SK-N-SH (cell line): Measurements from ENCODE around the gene TBXAS1. TPM values are rescaled to one million over a fixed set of nuclear protein-coding genes. Genes with fewer than 3 reads are reported as not detected.

Experiments
- CTCF ChIA-PET: fragments of 300-600, 350-600 bp; formaldehyde crosslinking; extraction: SDS; loops from one replicate; lab custom pipeline; 2021; lab: Yijun Ruan, JAX
- POLR2A ChIA-PET: fragments of 350-600 bp; sonication (Branson Sonifier 250); formaldehyde crosslinking; extraction: SDS; loops from one replicate; lab custom pipeline; 2020; ENCODE audit warnings: antibody characterized with exemption, inconsistent platforms; lab: Yijun Ruan, JAX
- DNase-seq: peaks from one replicate; pipeline ENCODE4 v3.0.0; 2012
- H2AFZ ChIP-seq: fragments of 200-600 bp; sonication (generic); 2 replicates; pipeline ENCODE4 v1.8.1; 2016; ENCODE audit warnings: antibody characterized with exemption, mild to moderate bottlenecking, low read depth
- H3F3A ChIP-seq: fragments of 200-600 bp; sonication (generic); replicated peaks from 2 replicates; pipeline ENCODE3; 2016; ENCODE audit warnings: antibody characterized with exemption, mild to moderate bottlenecking; ENCODE audit not compliant: insufficient read depth
- H3K27ac ChIP-seq, 2 experiments: fragments of 200-500 bp in 1 of 2; fragments of 200-600 bp in 1 of 2; sonication (Bioruptor generic) in 1 of 2; sonication (generic), shearing (Covaris generic) in 1 of 2; 2 replicates each; pipeline versions ENCODE4 v1.5.1 to v1.6.1; 2014 to 2016; ENCODE audit warnings: low read depth in 2 of 2, inconsistent platforms in 1 of 2, low read length in 1 of 2, mild to moderate bottlenecking in 1 of 2, mixed read lengths in 1 of 2
- H3K27me3 ChIP-seq: fragments of 200-600 bp; sonication (generic), shearing (Covaris generic); 2 replicates; pipeline ENCODE4 v1.6.1; 2016; ENCODE audit warnings: mixed run types; ENCODE audit not compliant: insufficient read depth
- H3K36me3 ChIP-seq, 2 experiments: fragments of 200-500 bp in 1 of 2; fragments of 200-600 bp in 1 of 2; sonication (Bioruptor generic) in 1 of 2; sonication (generic) in 1 of 2; replicated peaks in 1 of 2; 2 replicates each; pipeline versions ENCODE3 to v1.5.1; 2014 to 2016; ENCODE audit warnings: low read length in 1 of 2, mild to moderate bottlenecking in 1 of 2; ENCODE audit not compliant: insufficient read depth in 2 of 2, control insufficient read depth in 1 of 2
- H3K4me1 ChIP-seq, 2 experiments: fragments of 200-500 bp in 1 of 2; fragments of 200-600 bp in 1 of 2; sonication (Bioruptor generic) in 1 of 2; sonication (generic), shearing (Covaris generic) in 1 of 2; 2 replicates each; pipeline versions ENCODE4 v1.5.1 to v1.6.1; 2014 to 2016; ENCODE audit warnings: low read depth in 1 of 2, low read length in 1 of 2, mixed run types in 1 of 2; ENCODE audit not compliant: insufficient read depth in 2 of 2, control insufficient read depth in 1 of 2
- H3K4me2 ChIP-seq: fragments of 200-600 bp; sonication (generic), shearing (Covaris generic); 2 replicates; pipeline ENCODE4 v1.6.1; 2017; ENCODE audit warnings: mixed run types
- H3K4me3 ChIP-seq, 2 experiments: fragments of 200-500 bp in 1 of 2; fragments of 200-600 bp in 1 of 2; sonication (Bioruptor generic) in 1 of 2; sonication (generic), shearing (Covaris generic) in 1 of 2; 2 replicates each; pipeline versions ENCODE4 v1.5.1 to v1.8.1; 2014 to 2016; ENCODE audit warnings: low read depth in 2 of 2, inconsistent platforms in 1 of 2, low read length in 1 of 2, mild to moderate bottlenecking in 1 of 2, mixed read lengths in 1 of 2, moderate library complexity in 1 of 2
- H3K79me2 ChIP-seq: fragments of 200-600 bp; sonication (generic); 2 replicates; pipeline ENCODE4 v1.8.1; 2017; ENCODE audit warnings: mild to moderate bottlenecking; ENCODE audit not compliant: insufficient read depth
- H3K9ac ChIP-seq: fragments of 200-600 bp; sonication (generic); 2 replicates; pipeline ENCODE4 v1.6.1; 2017; ENCODE audit warnings: mixed run types
- H3K9me2 ChIP-seq: fragments of 200-600 bp; sonication (generic); 2 replicates; pipeline ENCODE4 v1.6.1; 2017; ENCODE audit warnings: mixed run types
- H3K9me3 ChIP-seq: fragments of 200-600 bp; sonication (generic); 2 replicates; pipeline ENCODE4 v1.6.1; 2017; ENCODE audit warnings: mixed run types, mild to moderate bottlenecking, moderate library complexity
- H4K20me1 ChIP-seq: fragments of 200-600 bp; sonication (generic); 2 replicates; pipeline ENCODE4 v1.6.1; 2017; ENCODE audit warnings: mild to moderate bottlenecking, mixed run types; ENCODE audit not compliant: insufficient read depth
- CHD2 ChIP-seq: fragments of 150-350 bp; IDR thresholded peaks from 2 replicates; pipeline ENCODE4 v1.6.1; 2018; ENCODE audit warnings: low read length; ENCODE audit not compliant: partially characterized antibody
- FOSL2 ChIP-seq: IDR thresholded peaks from 2 replicates; pipeline ENCODE4 v1.4.0; 2012; ENCODE audit warnings: low read depth, mild to moderate bottlenecking, moderate library complexity, borderline replicate concordance
- FOXJ3 ChIP-seq: sonication (generic); formaldehyde crosslinking; IDR thresholded peaks from 2 replicates; pipeline ENCODE4 v1.5.1; 2020; ENCODE audit warnings: mild to moderate bottlenecking, missing genetic modification reagents
- IRF3 ChIP-seq: fragments of 150-350 bp; IDR thresholded peaks from 2 replicates; pipeline ENCODE4 v1.6.1; 2016; ENCODE audit warnings: mild to moderate bottlenecking, low read depth, low read length
- MAX ChIP-seq: IDR thresholded peaks from 2 replicates; pipeline ENCODE4 v1.4.0; 2012; ENCODE audit warnings: low read depth
- MEF2A ChIP-seq: IDR thresholded peaks from 2 replicates; pipeline ENCODE4 v1.4.0; 2012; ENCODE audit warnings: low read depth, borderline replicate concordance
- MXI1 ChIP-seq: IDR thresholded peaks from 2 replicates; pipeline ENCODE4 v1.6.1; 2012; ENCODE audit warnings: mild to moderate bottlenecking, low read depth, low read length, improper control_type of control experiment
- NFIC ChIP-seq: IDR thresholded peaks from 2 replicates; pipeline ENCODE4 v1.4.0; 2012; ENCODE audit warnings: borderline replicate concordance
- PBX3 ChIP-seq: IDR thresholded peaks from 2 replicates; pipeline ENCODE4; 2012
- POLR2AphosphoS5 ChIP-seq: IDR thresholded peaks from 2 replicates; pipeline ENCODE4 v1.6.1; 2012; ENCODE audit warnings: low read depth, low read length
- REST ChIP-seq: IDR thresholded peaks from 2 replicates; pipeline ENCODE4 v1.6.1; 2012; ENCODE audit warnings: mild to moderate bottlenecking, low read depth, low read length, moderate library complexity
- RXRA ChIP-seq: IDR thresholded peaks from 2 replicates; pipeline ENCODE4 v1.4.0; 2012; ENCODE audit warnings: low read depth, mild to moderate bottlenecking, borderline replicate concordance
- SIN3A ChIP-seq: IDR thresholded peaks from 2 replicates; pipeline ENCODE4 v1.6.1; 2012; ENCODE audit warnings: low read depth, mild to moderate bottlenecking, low read length, moderate library complexity, borderline replicate concordance
- SMC3 ChIP-seq: IDR thresholded peaks from 2 replicates; pipeline ENCODE4 v1.6.1; 2012; ENCODE audit warnings: low read depth, low read length, improper control_type of control experiment
- TAF1 ChIP-seq: IDR thresholded peaks from 2 replicates; pipeline ENCODE4 v1.6.1; 2012; ENCODE audit warnings: low read depth, mild to moderate bottlenecking, low read length, moderate library complexity, borderline replicate concordance
- TCF12 ChIP-seq: IDR thresholded peaks from 2 replicates; pipeline ENCODE4 v1.4.0; 2012
- TEAD4 ChIP-seq: IDR thresholded peaks from 2 replicates; pipeline ENCODE4 v1.4.0; 2012; ENCODE audit warnings: mild to moderate bottlenecking, borderline replicate concordance; ENCODE audit not compliant: insufficient read depth
- USF1 ChIP-seq: IDR thresholded peaks from 2 replicates; pipeline ENCODE4 v1.4.0; 2012; ENCODE audit warnings: low read depth, borderline replicate concordance
- WGBS: methylation state at CpG from one replicate; pipeline ENCODE4 v1.1.6; 2017; ENCODE audit warnings: low lambda C conversion rate; 5-methylcytosine and 5-hydroxymethylcytosine counted together
- polyA plus RNA-seq, 3 experiments: library from polyadenylated mRNA; depleted of rRNA; stranded (reverse); fragments of >200 nt; gene quantifications; 2 replicates each; pipeline ENCODE4 v1.2.3, GENCODE V29; 2012

TBXAS1 gene
- polyA plus RNA-seq, 1 of the 3 experiments (the other 2 are of a cell fraction): 4.4 TPM

- H3K4me1 ChIP-seq: no peaks in the 10 kb centered on the region
- H3K9me3 ChIP-seq: no peaks in the 10 kb centered on the region
- no peak overlapping the region for H3K27ac ChIP-seq
- no peaks in the 10 kb centered on the region for H3K79me2 ChIP-seq
- H3K36me3 ChIP-seq: no peaks in the 10 kb centered on the region
- 59% methylated on average over 3 of the region's 3 CpGs for WGBS
- TF ChIP-seq MXI1 (no peak), REST (no peak), FOXJ3 (CRISPR knock-in tag) (no peak), TEAD4 (no peak), IRF3 (no peak), RXRA (no peak), TAF1 (no peak), MAX (no peak), POLR2AphosphoS5 (no peak), NFIC (no peak), TCF12 (no peak), FOSL2 (no peak), MEF2A (no peak), SIN3A (no peak), CHD2 (no peak), PBX3 (no peak), USF1 (no peak), SMC3 (no peak)
- TF ChIP-seq, all 33 proteins: peak for 0
- Histone ChIP-seq H3K4me2 (no peak overlapping the region), H3K4me3 (no peak overlapping the region), H3K9ac (no peak overlapping the region), H4K20me1 (no peaks in the 10 kb centered on the region), H2AFZ (no peak overlapping the region), H3K27me3 (peaks cover 8% of the 10 kb centered on the region; the same call in 1 of the 2 replicates), H3K9me2 (no peaks in the 10 kb centered on the region), H3F3A (no peaks in the 10 kb centered on the region)
- ChIA-PET CTCF (no interaction called here), POLR2A (no interaction called here)
- DNase-seq: no peak
These were observed 67.2 kb downstream of the TBXAS1 start for GRCh38 chr7:139896288-139896687.
